Tongue (tissue), 2 donors: ENCODE measurements around the gene ZNF469. TPM values are rescaled to one million over a fixed set of nuclear protein-coding genes. Genes with fewer than 3 reads are reported as not detected.

Experiments used
- DNase-seq: peaks from one replicate; pipeline ENCODE4 v3.0.0-alpha.2; 2015
- total RNA-seq: library from RNA; depleted of rRNA; stranded (reverse); fragments of >200 nt; gene quantifications from one replicate; pipeline ENCODE4 v1.2.3, GENCODE V29; 2014

The ZNF469 gene, protein sequence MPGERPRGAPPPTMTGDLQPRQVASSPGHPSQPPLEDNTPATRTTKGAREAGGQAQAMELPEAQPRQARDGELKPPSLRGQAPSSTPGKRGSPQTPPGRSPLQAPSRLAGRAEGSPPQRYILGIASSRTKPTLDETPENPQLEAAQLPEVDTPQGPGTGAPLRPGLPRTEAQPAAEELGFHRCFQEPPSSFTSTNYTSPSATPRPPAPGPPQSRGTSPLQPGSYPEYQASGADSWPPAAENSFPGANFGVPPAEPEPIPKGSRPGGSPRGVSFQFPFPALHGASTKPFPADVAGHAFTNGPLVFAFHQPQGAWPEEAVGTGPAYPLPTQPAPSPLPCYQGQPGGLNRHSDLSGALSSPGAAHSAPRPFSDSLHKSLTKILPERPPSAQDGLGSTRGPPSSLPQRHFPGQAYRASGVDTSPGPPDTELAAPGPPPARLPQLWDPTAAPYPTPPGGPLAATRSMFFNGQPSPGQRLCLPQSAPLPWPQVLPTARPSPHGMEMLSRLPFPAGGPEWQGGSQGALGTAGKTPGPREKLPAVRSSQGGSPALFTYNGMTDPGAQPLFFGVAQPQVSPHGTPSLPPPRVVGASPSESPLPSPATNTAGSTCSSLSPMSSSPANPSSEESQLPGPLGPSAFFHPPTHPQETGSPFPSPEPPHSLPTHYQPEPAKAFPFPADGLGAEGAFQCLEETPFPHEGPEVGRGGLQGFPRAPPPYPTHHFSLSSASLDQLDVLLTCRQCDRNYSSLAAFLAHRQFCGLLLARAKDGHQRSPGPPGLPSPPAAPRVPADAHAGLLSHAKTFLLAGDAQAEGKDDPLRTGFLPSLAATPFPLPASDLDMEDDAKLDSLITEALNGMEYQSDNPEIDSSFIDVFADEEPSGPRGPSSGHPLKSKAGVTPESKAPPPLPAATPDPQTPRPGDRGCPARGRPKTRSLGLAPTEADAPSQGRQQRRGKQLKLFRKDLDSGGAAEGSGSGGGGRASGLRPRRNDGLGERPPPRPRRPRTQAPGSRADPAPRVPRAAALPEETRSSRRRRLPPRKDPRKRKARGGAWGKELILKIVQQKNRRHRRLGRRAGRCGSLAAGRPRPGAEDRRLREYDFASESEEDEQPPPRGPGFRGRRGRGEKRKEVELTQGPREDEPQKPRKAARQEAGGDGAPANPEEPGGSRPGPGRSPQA (N-terminal part only)
- total RNA-seq = 4.4 TPM

DNA sequence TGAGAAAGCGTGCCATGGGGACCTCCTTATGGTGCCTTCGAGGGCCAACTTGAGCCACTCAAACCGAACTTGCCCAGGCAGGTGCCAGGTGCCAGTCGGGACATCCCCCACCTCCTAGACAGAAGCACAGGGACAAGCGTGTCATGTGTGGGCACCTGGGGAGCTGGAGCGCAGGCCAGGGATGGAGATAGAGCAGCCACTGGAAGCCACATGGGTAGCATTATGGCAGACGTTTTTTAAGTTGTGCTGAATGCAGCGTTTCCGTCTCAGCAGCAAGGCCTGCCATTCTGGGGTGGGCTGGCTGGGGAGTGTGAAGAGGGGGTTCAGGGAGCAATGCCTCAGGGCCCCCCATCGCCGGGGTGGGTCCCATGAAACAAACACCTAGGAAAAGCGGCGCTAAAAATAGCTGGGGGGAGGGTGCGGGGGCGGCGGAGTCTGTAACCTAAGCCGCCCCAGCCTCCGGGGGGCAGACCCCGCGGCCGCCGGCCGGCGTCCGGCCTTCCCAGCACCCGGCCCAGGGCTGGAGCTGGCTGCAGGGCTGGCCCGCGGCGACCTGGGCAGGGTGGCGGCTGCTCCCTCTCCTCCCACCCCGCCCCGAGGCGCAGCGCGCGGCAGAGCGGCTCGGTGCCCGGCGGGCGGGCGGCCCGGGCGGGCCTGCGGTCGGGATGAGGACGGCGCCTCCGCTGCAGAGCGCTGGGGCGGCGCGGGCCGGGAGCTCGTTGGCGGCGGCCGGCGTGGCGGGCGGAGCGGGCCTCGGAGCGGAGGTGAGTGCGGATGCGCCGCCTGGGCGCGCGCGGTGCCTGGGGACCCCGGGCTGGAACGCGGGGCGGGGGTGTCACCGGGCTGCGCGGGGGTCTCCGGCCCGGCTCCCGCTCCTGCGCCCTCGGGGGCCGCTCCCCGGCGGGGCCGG lies at the start of gene ZNF469:
Gene ZNF469 (plus strand): TSS at position 469 of the 910 bp plus-strand sequence. CDS start 44,512 bp downstream, outside the sequence.
- DNase-seq = peak; percentile 15

DNA sequence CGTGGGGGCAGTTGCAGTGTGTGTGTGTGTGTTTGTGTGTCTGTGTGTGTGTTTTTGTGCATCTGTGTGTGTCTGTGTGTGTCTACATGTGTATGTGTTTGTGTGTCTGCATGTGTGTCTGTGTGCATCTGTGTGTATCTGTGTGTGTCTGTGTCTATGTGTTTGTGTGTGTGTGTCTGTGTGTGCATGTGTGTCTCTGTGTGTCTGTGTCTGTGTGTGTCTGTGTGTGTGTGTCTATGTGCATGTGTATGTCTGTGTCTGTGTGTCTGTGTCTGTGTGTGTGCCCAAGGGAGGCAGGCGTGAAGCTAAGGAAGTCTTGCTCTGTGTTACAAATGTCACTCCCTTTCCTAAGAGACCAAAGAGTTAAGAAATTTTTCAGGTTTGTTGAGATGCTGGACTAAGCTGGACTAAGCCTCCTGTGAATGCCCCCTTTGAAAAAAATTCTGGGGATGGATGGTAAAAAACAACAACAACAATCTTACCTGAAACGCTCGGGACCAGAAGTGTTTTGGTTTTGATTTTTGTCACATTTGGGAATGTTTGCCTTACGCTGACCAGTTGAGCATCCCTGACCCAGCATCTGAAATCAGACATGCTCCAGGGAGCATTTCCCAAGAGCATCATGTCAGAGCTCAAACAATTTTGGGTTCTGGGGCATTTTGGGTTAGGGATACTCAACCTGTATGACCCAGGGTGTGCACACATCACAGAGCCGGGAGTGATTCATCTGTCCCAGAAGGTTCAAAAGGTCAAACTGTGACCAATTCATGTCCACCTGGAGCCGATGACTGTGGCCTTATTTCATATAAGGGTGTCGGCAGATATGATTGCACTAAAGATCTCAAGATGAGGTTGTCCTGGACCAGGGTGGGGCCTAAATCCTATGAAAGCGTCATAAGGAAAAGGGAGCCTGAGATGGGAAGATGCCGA lies 48.6 kb upstream of the ZNF469 start:
- no peak for DNase-seq

DNA sequence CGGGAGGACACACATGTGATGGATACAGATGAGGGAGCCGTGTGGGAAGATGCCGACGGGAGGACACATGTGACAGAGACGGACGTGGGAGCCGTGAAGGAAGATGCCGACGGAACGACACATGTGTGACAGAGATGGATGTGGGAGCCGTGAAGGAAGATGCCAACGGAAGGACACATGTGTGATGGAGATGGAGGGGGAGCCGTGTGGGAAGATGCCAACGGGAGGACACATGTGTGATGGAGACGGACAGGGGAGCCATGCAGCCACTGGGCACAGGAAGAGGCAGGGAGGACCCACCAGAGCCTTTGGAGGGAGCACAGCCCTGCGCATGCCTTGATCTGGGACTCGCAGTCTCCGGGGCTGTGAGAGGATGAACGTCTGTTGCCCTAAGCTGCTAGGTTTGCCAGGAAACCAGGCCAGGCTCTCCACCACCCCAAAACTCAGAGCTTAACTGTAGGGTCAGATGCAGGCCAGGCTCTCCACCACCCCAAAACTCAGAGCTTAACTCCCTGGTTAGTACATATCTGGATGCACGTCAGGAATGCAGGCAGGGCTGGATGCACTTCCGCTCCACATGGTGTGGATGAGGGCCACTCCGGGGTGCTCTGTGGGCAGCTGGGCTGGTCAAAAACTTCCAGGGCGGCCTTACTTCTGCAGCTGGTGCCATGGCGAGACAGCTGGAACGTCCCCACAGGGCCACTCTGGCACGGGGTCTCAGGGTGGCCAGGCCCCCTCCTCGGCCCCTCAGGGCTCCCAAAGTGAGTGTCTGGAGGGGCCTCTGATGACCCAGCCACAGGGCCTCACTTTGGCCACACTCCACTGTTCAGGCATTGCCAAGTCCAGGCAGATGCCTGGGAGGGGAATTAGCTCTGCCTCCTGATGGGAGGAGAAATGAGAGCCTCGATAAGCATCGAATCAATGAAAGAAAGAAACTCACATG lies 47.7 kb upstream of the ZNF469 start:
- DNase-seq = peak; percentile 48

DNA sequence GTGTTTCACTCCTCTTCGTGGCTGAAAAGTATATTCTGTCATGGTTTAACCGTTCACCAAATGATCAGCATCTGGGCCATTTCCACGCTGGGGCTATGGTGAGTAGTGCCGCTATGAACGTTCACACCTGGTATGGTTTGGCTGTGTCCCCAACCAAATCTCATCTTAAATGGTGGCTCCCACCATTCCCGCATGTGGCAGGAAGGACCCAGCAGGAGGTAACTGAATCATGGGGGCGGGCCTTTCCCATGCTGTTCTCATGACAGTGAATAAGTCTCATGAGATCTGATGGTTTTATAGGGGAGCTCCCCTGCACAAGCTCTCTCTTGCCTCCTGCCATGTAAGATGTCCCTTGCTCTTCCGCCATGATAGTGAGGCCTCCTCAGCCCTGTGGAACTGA lies 45.7 kb upstream of the ZNF469 start:
- DNase-seq = no peak

DNA sequence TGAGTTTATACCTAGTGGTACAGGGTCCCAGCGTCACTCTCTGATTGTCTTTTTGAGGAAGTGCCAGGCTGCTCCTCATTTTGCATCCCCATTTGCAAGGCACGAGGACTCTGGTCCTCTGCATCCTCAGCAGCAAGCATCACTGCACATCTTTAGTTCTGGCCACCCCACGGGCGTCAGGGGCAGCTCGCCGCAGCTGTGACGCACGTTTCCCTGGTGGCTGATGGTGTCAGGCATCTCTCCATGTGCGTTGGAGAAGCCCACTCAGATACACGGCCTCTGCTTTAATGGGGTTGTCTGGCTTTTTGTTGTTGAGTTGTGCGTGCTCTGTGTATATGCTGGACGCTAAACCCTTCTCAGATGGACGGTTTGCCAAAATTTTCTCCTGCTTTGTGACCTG lies 45.2 kb upstream of the ZNF469 start:
- no peak for DNase-seq

DNA sequence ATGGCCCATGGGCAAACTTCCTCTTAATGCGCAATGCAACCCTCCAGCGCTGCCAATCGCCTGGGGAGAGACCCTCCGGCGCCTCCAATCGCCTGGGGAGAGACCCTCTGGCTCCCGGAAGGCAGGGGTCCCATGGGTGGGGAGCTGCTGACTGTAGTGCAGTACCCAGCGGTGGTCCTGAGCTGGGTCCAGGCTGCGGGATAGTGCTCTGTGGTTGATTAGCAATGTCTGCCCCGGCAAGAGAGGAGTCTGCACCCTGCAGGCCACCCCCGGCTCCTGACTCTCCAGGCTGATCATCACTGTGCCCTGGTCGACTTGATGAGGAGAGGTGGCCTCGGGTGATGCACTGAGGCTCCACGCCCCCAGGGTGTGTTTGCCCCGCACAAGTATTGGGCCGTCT lies 44.6 kb upstream of the ZNF469 start:
- no peak for DNase-seq

DNA sequence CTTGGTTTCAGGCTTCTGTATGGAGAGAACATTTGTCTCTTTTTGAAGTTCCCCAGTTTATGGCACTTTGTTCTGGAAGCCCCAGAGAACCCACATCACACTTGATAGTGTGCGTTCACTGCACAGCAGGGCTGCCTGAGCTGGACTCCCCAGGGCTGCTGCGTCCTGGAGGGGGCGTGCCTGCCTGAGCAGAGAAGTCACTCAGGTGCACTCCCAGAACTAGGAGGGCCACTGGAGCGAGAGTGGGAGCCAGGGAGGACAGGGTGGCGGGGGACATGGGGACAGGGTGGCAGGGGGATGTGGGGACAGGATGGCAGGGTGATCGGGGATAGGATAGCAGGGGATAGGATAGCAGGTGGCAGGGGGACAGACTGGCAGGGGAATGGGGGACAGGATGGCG lies 43.9 kb upstream of the ZNF469 start:
- DNase-seq = no peak

DNA sequence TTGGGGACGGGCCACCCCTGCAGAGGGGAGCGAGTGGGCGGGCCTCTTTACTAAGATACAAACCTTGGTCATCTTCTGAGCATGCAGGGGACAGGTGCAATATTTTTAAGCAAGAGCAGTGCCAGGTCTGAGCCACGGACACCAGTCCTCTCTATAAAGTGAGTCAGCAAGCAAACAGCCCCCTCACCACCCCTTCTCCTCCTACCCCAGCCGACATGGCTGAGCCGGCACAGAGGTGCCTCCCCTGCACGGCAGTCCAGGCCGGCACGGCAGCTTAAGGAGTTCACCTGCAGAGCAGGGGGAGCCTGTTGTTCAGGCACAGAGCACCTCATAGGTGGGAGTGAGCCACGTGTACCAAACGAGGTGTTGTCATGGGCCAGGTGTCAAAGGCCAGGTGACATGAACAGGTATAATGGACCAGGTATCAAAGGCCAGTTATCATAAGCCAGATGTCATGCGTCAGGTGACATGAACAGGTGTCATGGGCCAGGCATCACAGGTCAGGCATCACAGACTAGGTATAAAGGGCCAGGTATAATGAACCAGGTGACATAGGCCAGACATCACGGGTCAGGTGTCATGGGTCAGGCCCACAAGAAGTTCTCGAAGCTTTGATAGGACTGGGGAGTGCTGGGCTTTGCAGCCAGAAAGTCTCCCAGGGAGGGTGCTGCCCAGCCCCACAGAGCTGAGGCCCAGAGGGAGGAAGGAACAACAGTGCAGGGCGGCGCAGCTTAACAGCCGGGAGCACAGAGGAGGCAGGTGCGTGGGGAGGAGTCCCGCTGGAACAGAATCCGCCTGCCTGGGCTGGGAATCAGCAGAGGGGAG lies 42.6 kb upstream of the ZNF469 start:
- peak; percentile 26 for DNase-seq

DNA sequence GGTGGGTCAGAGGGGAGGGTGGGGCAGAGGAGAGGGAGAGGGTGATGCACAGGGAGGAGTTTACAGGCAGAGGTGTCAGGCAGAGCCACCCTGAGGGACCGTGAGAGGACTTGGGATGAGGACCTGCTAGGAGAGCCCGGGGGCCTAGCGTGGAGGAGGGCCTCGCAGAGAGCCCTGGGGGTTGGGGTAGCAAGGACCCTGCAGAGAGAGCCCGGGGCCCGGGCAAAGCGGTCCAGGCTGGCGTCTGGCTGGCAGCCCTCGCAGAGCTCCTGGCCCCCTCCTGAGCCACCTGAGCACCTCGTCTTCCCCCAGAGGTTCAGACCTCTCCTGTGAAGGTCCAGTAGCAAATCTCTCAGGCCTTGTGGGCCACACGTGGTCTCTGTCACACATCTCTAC lies 42.0 kb upstream of the ZNF469 start:
- DNase-seq = no peak

DNA sequence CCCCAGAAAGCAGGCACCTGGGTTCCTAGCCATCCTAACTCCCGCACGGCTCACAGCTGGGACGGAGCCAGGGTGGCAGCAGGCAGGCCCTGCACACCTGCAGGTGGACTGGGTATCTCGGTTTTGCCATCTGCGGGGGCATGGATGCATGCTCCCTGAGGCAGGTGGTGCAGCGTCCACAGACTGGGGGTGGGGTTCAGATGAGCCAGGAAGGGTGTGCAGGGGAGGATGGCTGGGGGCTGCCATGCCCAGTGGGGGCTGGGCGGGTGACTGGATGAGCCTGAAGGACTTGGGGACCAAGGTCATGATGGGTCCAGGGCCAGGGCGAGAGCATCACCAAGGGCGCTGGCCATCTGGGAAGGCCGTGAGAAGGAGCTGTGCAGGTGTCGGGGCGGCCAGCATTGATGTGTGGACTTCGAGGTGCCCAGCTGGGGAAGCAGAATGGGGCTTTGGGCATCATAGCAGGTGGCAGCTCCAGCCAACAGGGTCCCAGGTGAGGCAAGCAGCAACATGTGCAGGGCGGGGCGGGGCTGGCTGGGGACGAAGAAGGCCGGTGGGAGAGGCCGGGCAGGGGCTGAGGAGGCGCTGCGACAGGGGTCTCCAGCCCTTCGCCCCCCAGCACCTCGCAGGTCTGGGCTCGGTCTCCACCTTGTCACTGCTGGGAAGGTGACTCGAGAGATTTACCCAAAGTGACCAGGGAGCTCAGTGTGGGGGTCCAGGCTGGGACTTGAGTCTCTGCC lies 41.0 kb upstream of the ZNF469 start:
- no peak for DNase-seq

DNA sequence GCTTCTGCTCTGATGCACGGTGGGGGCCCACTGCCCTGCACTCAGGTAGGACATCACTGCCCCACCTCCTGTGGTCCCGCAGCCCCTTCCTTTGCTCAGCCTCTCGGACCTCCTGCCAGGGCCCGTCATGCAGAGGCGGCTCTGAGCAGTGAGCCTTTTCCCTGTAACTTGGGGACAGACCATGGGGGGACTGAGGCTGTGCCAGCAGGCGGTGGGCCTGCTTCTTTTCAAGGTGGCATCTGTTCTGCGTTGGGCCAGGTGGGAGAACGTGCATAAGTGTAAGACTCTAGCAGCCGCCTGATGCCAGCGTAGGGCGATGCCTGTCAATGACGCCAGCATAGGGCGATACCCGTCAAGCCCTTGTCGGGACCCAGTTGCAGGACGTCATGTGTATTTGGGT lies 40.3 kb upstream of the ZNF469 start:
- DNase-seq = no peak

DNA sequence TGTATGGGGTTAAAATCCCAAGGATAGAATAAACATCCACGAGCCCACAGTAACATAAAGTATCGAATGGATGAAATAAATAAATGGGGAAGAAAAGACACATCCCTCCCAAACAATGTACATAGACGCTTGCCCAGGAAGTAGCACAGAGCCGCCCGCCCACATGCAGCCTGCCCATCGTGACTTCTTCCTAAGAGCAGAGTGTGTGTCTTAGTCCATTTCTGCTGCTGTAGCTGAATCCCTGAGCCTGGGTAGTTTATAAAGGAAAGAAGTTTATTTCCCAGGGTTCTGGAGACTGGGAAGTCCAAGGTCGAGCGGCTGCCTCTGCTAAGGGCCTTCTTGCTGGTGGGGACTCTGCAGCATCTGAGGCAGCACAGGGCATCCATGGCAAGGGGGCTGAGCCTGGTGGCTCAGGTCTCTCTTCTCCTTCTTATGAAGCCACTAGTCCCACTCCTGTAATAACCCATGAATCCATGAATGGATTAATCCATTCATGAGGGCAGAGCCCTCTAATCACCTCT lies 39.4 kb upstream of the ZNF469 start:
- DNase-seq = no peak

DNA sequence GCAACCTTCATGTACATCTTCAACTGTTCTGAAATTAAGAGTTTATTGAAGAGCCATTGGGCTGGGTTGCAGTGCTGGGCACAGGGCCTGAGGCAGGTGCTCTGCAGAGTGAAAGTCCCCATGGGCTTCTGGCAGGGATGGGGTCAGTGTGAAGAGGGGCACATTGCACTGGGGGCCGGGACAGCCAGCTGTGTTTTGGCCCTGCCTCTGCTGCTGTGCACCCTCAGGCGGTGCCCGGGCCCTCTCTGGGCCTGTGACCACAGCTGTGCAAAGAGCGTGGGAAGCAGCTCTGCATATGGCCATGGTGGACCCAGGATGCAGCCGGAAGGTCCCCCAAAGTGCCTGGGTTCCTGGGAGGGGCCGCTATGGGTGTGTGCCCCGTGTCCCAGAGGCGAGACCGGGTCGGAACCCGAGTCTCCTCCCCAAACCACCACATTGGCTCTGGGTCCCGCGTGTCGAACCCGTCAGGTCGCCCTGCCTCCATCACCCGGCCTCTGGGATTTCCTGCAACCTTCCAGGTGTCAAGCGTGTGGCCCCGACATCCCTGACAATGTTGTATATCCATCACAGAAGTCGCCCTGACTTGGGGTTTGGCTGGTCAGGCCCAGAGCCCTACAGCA lies 38.2 kb upstream of the ZNF469 start:
- DNase-seq = no peak

DNA sequence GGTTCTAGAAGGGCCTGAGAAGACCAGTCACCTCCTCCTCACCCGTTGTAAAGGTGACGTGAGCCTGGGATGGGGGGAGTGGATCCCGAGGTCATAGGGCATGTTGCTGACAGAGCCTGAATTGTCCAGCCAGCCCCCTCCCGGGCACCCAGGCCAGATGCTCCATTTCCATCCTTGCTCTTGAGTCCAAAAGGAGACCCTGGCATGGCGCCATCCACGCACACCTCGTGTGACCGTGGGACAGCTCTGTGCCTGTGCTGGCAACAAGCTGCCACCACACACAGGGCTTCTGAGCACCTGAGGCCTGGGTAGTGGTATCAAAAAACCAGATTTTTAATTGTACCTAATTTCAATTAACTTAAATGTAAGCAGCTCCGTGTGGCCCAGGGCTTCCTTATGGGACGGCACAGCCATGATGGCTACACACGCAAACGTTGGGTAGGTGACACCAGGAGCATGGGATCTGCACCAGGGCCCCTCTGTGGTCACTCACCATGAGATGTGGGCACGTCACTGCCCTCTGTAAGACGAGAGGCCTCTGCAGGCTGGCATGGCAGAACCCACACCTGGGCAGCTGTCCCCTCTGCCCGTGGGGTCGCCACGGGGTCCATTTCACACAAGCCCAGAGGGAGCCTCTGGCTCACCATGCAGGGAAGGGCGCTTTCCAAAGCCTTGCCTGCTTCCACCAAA lies 37.6 kb upstream of the ZNF469 start:
- no peak for DNase-seq

DNA sequence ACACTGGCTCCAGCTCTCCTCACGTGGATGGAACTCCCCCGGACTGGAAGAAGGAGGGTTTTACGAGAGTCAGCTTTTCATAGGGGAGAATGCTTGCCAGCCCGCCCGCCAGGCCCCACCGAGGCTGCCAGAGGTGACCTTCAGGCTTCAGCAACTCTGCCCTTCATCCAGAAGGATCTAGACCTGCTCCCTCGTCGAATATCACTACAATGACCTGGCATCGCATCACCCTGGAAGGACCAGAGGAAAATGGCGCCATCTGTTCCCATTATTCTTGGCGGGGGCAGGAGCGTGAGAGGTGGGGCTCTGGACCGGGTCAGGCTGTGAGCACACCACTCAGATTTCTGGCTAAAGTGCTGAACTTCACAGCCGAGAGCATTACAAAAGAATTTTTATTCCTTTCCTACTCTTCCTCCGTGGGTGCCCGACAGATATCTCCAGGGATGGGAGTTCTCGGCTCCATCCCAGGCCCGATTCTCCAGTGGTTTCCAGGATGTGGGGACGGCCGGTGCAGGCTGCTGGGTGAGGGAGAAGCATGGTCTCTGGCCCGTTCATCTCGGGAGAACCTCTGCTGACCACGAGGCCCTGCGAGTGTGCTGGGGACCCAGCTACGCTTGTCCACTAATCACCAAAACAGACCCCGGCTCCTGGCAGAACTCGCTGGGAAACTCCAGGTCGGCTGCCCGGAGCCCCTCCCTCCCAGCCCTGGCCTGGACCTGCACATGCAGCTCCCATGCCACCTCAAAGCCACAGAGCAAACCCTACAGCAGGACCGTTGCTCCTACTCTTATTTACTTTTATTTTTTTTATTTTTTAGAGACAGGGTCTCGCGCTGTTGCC lies 36.8 kb upstream of the ZNF469 start:
- DNase-seq = no peak
